CD4-positive, CD25-positive, alpha-beta regulatory T cell (primary cell): ENCODE measurements around the gene PDE3B. TPM values are rescaled to one million over a fixed set of nuclear protein-coding genes. Genes with fewer than 3 reads are reported as not detected.
"Not testable (repeated sequence)": the region's sequence is repeated elsewhere in the genome, so short reads cannot be mapped to it uniquely, and the experiment has no call there.

Source experiments
- ATAC-seq, 2 donors: fragments of 150-1000 bp; cut with Tn5 transposase; one replicate each; pipeline ENCODE4 v1.10.0; 2021; ENCODE audit warnings: low read depth in 2 of 2, moderate number of reproducible peaks in 2 of 2, moderate library complexity in 1 of 2
- DNase-seq, 3 donors: peaks; one replicate each; pipeline versions ENCODE4 v3.0.0 to v3.0.0-alpha.2; 2012 to 2022; ENCODE audit warnings: mixed read lengths in 1 of 3
- H3K27ac ChIP-seq: one replicate; pipeline ENCODE4 v1.7.0; 2013; ENCODE audit warnings: mild to moderate bottlenecking, low read length; ENCODE audit not compliant: insufficient read depth, poor library complexity, severe bottlenecking
- H3K27me3 ChIP-seq: one replicate; pipeline ENCODE4 v1.7.0; 2013; ENCODE audit warnings: low read length; ENCODE audit not compliant: control insufficient read depth, insufficient read depth
- H3K36me3 ChIP-seq: one replicate; pipeline ENCODE4 v1.7.0; 2013; ENCODE audit warnings: mild to moderate bottlenecking, low read length, moderate library complexity; ENCODE audit not compliant: control insufficient read depth, insufficient read depth
- H3K4me1 ChIP-seq: 2 replicates; pipeline ENCODE4 v1.7.0; 2013; ENCODE audit warnings: mild to moderate bottlenecking, low read length; ENCODE audit not compliant: insufficient read depth, control insufficient read depth, poor library complexity, severe bottlenecking
- H3K4me3 ChIP-seq: one replicate; pipeline ENCODE4 v1.7.0; 2013; ENCODE audit warnings: low read depth, mild to moderate bottlenecking, low read length, moderate library complexity
- H3K9me3 ChIP-seq, 2 experiments: 1 replicate in 1 of 2; 2 replicates in 1 of 2; pipeline ENCODE4 v1.7.0; 2013; ENCODE audit warnings: low read length in 2 of 2, mild to moderate bottlenecking in 1 of 2, moderate library complexity in 1 of 2; ENCODE audit not compliant: control insufficient read depth in 2 of 2
- H3K27ac Mint-ChIP-seq, 3 donors: one replicate each; pipeline ENCODE4 v1.8.0; 2020 to 2022; ENCODE audit warnings: mild to moderate bottlenecking in 3 of 3, mixed read lengths in 3 of 3, moderate library complexity in 2 of 3
- H3K27me3 Mint-ChIP-seq: one replicate; pipeline ENCODE4 v1.8.0; 2022; ENCODE audit warnings: mild to moderate bottlenecking, mixed read lengths
- H3K36me3 Mint-ChIP-seq: one replicate; pipeline ENCODE4 v1.8.0; 2020; ENCODE audit warnings: mixed read lengths
- H3K4me1 Mint-ChIP-seq, 4 donors: one replicate each; pipeline ENCODE4 v1.8.0; 2020 to 2022; ENCODE audit warnings: mixed read lengths in 4 of 4, mild to moderate bottlenecking in 1 of 4
- H3K4me3 Mint-ChIP-seq, 4 donors: one replicate each; pipeline ENCODE4 v1.8.0; 2020 to 2022; ENCODE audit warnings: mild to moderate bottlenecking in 4 of 4, mixed read lengths in 4 of 4, moderate library complexity in 3 of 4
- H3K9me3 Mint-ChIP-seq, 7 donors: one replicate each; pipeline ENCODE4 v1.8.0; 2020 to 2022; ENCODE audit warnings: mixed read lengths in 7 of 7, mild to moderate bottlenecking in 3 of 7, moderate library complexity in 2 of 7
- polyA plus RNA-seq, 4 donors: library from polyadenylated mRNA; unstranded; fragments of 300-500 nt; fragmentation: Illumina TruSeq; gene quantifications; one replicate each; pipeline ENCODE4 v1.2.3, GENCODE V29; 2021
- total RNA-seq: library from RNA; stranded (reverse); gene quantifications from one replicate; pipeline ENCODE4 v1.2.3, GENCODE V29; 2022

The PDE3B gene
- total and polyA plus RNA-seq, 5 donors from 2014 or later: 32.8 to 99.5 (median 61.7) TPM

DNA sequence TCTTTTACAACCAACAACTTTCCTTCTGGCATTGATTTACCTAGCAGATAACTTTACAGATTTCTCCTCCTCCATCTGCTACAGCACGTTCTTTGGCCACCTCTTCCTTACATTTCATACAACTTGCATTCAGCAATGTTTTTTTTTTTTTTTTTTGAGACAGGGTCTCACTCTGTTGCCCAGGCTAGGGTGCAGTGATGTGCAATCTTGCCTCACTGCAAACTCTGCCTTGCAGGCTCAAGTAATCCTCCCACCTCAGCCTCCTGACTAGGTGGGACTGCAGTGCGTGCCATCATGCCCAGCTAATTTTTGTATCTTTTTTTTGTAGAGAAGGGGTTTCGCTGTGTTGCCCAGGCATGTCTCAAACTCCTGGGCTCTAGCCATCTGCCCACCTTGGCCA is 6.5 kb downstream of the PDE3B start:
- Mint-ChIP-seq H3K27ac (peak overlapping the region in 1 of 3 donors; percentile 33), H3K4me1 (peaks cover 47 to 73% (median 61%) of the 10 kb centered on the region in 4 donors), H3K4me3 (peak overlapping the region; percentile 65 to 78 (median 71)), H3K27me3 (peaks cover 4% of the 10 kb centered on the region), H3K36me3 (peaks cover 40% of the 10 kb centered on the region), H3K9me3 (peaks cover 0 to 1% (median 0%) of the 10 kb centered on the region in 7 donors)
- Histone ChIP-seq H3K27me3 (no peaks in the 10 kb centered on the region), H3K4me3 (peak overlapping the region; percentile 100), H3K4me1 (peaks cover 47% of the 10 kb centered on the region), H3K27ac (no peak overlapping the region), H3K9me3 (no peaks in the 10 kb centered on the region), H3K36me3 (peaks cover 9% of the 10 kb centered on the region)
- ATAC-seq (no peak), DNase-seq (no peak)

DNA sequence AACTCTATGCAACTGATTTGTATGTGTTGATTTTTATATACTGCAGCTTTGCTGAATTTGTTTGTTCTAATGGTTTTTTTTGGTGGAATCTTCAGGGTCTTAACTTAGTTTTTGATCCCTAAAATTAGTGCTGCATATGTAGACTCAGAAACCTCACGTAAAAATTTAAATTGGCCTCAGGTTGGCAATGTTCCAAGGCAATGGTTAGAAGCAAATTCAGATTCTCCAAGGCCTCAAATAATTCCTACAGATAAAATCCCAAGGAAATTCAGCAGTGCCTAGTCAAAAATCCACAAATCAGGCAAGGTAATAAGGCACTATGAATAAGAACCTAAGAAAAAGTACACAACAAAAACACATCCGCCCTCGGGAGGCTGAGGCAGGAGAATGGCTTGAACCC is 9.5 kb downstream of the PDE3B start:
- Mint-ChIP-seq H3K27ac (no peak overlapping the region), H3K4me3 (peak overlapping the region in 1 of 4 donors; percentile 16), H3K36me3 (peaks cover 41% of the 10 kb centered on the region), H3K27me3 (peaks cover 4% of the 10 kb centered on the region), H3K9me3 (no peaks in the 10 kb centered on the region), H3K4me1 (peaks cover 50 to 88% (median 65%) of the 10 kb centered on the region in 4 donors)
- Histone ChIP-seq H3K4me3 (no peak overlapping the region), H3K4me1 (peaks cover 46% of the 10 kb centered on the region), H3K9me3 (no peaks in the 10 kb centered on the region), H3K27ac (no peak overlapping the region), H3K27me3 (no peaks in the 10 kb centered on the region), H3K36me3 (peaks cover 20% of the 10 kb centered on the region)
- DNase-seq (no peak), ATAC-seq (no peak)

DNA sequence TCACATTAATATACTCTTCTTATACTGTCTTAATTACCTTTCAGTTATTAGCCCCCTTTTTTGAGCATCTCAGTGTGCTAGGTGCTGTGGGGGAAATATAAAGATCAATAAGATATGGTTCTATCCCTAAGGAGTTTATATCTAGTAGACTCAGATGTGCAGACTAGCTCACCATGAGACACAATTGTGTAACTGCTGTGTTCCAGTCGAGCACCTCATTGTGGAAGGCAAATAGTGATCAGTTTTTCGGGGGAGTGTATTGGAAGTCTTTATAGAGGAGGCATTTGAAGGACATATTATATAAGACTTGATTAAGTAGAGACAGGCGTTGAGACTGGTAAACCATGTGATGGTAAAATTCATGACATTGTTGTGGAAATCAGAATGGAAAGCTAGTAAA is 11.8 kb downstream of the PDE3B start:
- no peak for DNase-seq
- Histone ChIP-seq H3K9me3 (no peaks in the 10 kb centered on the region), H3K4me1 (peaks cover 27% of the 10 kb centered on the region), H3K27me3 (no peaks in the 10 kb centered on the region), H3K27ac (no peak overlapping the region), H3K4me3 (peak overlapping the region; percentile 28), H3K36me3 (peaks cover 37% of the 10 kb centered on the region)
- peaks cover 45 to 85% (median 51%) of the 10 kb centered on the region in 4 donors for H3K4me1 Mint-ChIP-seq
- no peaks in the 10 kb centered on the region for H3K9me3 Mint-ChIP-seq
- peaks cover 3% of the 10 kb centered on the region for H3K27me3 Mint-ChIP-seq
- H3K27ac Mint-ChIP-seq: peak overlapping the region in 2 of 3 donors; percentile 7 to 38
- H3K36me3 Mint-ChIP-seq: peaks cover 51% of the 10 kb centered on the region
- no peak for ATAC-seq
- peak overlapping the region in 3 of 4 donors; percentile 4 to 36 (median 27) for H3K4me3 Mint-ChIP-seq

DNA sequence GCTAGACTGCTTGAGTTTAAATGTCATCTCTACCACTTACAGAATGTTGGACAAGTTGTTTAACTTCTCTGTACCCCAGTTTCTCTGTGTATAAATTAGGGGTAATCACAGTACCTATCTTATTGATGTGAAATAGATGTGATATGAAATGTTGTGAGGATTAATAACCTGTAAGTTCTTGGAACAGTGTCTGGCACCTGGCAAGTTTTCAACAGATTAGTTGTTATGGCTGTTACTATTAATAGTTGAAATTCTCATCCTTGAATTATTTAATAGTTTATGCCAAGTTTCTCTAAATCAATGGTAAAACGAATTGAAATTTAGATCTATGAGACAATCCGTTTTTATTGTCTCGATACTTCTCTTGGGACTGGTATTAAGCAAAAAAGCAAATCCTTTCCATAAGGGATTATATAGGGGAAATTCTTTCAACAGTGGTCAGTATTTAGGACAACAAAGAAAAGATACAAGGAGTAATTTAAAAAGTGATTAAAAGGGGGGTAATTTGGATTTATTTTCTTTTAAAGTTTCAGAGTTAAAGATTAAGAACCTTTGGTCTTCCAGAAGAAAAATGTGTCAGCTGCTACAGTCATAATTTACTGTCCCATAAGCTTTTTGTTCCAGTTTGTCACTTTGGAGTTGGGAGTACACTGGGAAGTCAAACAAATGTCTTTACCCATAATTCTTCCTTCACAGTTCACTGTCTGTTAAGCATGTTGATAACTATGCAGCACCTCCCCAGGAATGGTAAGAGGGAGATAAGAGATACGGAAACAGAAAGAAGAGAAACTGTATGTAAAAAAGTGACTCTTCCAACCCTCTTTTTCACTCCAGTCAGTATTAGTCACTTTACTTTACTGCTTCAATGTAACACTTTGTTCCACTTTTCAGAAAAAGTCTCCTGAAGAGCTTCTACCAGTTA is 13.2 kb downstream of the PDE3B start:
- Histone ChIP-seq H3K36me3 (peaks cover 32% of the 10 kb centered on the region), H3K27me3 (no peaks in the 10 kb centered on the region), H3K4me3 (no peak overlapping the region), H3K9me3 (no peaks in the 10 kb centered on the region), H3K27ac (no peak overlapping the region), H3K4me1 (peaks cover 17% of the 10 kb centered on the region)
- H3K9me3 Mint-ChIP-seq: peaks cover 0 to 2% (median 0%) of the 10 kb centered on the region in 7 donors
- peak overlapping the region in 2 of 3 donors; percentile 3 to 60 for H3K27ac Mint-ChIP-seq
- H3K4me3 Mint-ChIP-seq: peak overlapping the region in 1 of 4 donors; percentile 53
- no peak for ATAC-seq
- H3K4me1 Mint-ChIP-seq: peaks cover 40 to 78% (median 43%) of the 10 kb centered on the region in 4 donors
- peaks cover 53% of the 10 kb centered on the region for H3K36me3 Mint-ChIP-seq
- DNase-seq: no peak
- no peaks in the 10 kb centered on the region for H3K27me3 Mint-ChIP-seq

DNA sequence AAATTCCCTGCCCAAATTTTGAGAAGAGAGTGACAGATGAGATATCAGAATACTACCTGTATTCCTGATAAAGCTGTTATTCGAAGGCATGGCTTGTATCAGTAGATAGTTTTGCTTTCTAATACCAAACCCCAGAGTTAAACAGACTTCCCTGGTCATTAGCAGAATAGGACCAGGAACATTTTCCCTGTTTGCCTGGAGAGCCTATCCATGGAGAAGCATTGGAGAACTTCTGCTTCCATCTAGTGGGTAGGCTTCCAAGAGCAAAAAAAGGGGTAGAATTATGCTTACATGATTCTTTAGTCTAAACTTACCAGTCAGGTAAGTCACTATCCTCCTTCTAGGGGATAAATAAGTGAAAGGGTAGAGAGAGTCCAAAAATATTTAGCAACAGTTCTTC is 14.2 kb downstream of the PDE3B start:
- Mint-ChIP-seq H3K9me3 (peaks cover 0 to 5% (median 0%) of the 10 kb centered on the region in 7 donors), H3K36me3 (peaks cover 51% of the 10 kb centered on the region), H3K4me3 (no peak overlapping the region), H3K27ac (no peak overlapping the region), H3K4me1 (peaks cover 33 to 71% (median 35%) of the 10 kb centered on the region in 4 donors), H3K27me3 (no peaks in the 10 kb centered on the region)
- Histone ChIP-seq H3K9me3 (no peaks in the 10 kb centered on the region), H3K27me3 (no peaks in the 10 kb centered on the region), H3K4me3 (no peak overlapping the region), H3K36me3 (peaks cover 32% of the 10 kb centered on the region), H3K4me1 (peaks cover 17% of the 10 kb centered on the region), H3K27ac (no peak overlapping the region)
- ATAC-seq (no peak), DNase-seq (no peak)

DNA sequence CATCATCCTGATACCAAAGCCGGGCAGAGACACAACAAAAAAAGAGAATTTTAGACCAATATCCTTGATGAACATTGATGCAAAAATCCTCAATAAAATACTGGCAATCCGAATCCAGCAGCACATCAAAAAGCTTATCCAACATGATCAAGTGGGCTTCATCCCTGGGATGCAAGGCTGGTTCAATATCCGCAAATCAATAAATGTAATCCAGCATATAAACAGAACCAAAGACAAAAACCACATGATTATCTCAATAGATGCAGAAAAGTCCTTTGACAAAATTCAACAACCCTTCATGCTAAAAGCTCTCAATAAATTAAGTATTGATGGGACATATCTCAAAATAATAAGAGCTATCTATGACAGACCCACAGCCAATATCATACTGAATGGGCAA is 21.3 kb downstream of the PDE3B start:
- H3K27ac ChIP-seq, ATAC-seq, H3K27ac Mint-ChIP-seq, H3K36me3 ChIP-seq, DNase-seq, H3K9me3 ChIP-seq, H3K4me3 Mint-ChIP-seq, H3K4me1 ChIP-seq, H3K27me3 ChIP-seq, H3K9me3 Mint-ChIP-seq, H3K27me3 Mint-ChIP-seq, H3K4me3 ChIP-seq: not testable (repeated sequence)
- H3K4me1 Mint-ChIP-seq: peaks cover 14 to 35% (median 19%) of the 10 kb centered on the region in 4 donors
- H3K36me3 Mint-ChIP-seq: peaks cover 20% of the 10 kb centered on the region

DNA sequence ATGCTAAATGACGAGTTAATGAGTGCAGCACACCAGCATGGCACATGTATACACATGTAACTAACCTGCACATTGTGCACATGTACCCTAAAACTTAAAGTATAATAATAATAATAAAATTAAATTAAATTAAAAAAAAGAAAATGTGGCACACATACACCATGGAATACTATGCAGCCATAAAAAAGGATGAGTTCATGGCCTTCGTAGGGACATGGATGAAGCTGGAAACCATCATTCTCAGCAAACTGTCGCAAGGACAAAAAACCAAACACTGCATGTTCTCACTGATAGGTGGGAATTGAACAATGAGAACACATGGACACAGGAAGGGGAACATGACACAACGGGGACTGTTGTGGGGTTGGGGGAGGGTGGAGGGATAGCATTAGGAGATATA is 23.7 kb downstream of the PDE3B start:
- peaks cover 26 to 46% (median 31%) of the 10 kb centered on the region in 4 donors for H3K4me1 Mint-ChIP-seq
- not testable (repeated sequence) for H3K9me3 Mint-ChIP-seq, H3K4me3 ChIP-seq, H3K27ac ChIP-seq, H3K27me3 ChIP-seq, H3K4me3 Mint-ChIP-seq, ATAC-seq, H3K27me3 Mint-ChIP-seq, H3K36me3 ChIP-seq, H3K9me3 ChIP-seq, DNase-seq, H3K27ac Mint-ChIP-seq, H3K4me1 ChIP-seq
- peaks cover 16% of the 10 kb centered on the region for H3K36me3 Mint-ChIP-seq
